Fibroblast of skin of right biceps (primary cell): ENCODE results near the gene KRT75.
A peak's percentile ranks its signal among the peaks of the same experiment; 100 is the strongest.

Source experiments
- DNase-seq: peaks from one replicate; pipeline ENCODE4 v3.0.0-alpha.2; 2013

Gene KRT75

GRCh38 chr12:52439420-52439819 lies 5.2 kb upstream of the KRT75 start:
- no peak for DNase-seq

DNA sequence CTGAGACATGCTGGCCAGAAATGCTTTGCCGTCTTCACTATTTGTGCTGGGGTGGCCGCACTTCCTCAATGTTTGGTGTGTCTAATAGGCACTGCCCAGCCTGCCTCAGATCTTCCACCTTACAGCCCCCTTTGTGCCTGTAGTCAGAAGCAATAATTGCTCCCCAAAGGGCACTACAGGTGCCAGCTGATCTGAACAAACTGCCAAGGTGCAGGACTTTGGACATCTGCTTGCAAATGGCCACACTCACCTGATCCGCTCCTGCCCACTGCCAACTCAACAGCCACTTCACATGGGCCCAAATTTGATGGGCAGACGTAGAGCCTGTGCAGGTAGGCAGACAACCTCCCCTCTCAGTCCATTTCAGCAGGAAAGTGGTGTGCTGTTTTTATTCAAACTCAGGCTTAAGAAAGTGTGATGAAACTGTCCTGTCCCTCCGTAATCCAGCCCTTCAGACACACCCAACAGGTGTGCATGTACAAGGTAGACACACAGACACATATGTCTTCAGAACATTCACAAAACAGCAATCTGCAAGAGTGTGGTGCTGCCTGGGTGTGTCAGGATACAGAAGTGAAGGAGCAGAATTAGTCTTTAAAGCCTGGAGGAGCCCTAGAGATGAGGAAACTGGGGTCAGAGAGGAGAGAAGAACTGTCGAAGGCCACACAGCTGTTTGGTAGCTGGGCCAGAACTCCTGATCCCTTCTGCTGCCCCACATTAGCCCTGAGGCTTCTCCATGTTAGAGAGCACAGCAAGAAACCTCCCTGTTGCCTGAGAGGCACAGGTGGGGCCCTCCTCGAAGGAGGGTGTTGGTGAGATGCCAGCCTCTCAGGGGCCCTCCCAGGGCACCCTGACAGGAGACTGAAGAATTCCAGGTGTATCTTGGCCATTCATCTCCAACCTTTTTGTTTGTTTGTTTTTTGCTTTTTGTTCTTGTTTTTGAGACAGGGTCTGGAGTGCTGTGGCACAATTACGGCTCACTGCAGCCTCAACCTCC lies 4.4 kb upstream of the KRT75 start:
- DNase-seq: no peak

GRCh38 chr12:52437508-52437907 lies 3.3 kb upstream of the KRT75 start:
- DNase-seq: no peak

DNA sequence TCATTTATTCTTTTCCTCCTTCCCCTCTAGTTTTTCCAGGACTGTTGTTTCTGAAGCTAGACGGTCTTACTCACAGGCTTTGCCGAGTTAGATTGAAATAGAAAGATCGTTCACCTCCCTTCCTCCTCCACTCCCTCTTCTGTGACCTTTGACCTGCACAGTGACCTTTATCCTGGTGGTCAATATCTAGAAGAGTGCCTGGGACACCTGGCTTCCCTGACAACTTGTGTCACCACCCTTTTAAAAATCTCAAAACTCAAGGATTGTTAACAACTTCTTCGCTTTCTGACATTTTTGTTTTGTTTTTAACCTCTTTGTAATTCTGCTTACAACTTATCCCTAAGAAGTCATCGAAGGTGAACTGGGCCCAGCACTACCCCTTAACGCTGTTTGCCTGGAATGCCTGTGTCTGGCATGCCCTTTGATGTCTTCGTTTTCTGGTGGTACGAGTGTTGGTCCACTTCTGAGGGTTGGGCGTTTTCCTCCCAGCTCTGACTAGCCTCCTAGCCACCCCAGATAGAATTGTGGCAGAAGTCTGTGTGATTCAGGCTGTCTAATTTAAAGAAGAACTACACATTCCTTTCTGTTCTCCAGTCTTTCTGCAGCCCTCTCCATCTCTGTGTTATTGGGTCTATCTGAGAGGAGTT lies 2.8 kb upstream of the KRT75 start:
- DNase-seq: no peak

GRCh38 chr12:52436000-52436827 lies 2.0 kb upstream of the KRT75 start:
- DNase-seq: peak; percentile 58

GRCh38 chr12:52435659-52435999 lies 1.5 kb upstream of the KRT75 start:
- DNase-seq: no peak

GRCh38 chr12:52434760-52435530 lies 774 bp upstream of the KRT75 start:
- DNase-seq: peak; percentile 55

DNA sequence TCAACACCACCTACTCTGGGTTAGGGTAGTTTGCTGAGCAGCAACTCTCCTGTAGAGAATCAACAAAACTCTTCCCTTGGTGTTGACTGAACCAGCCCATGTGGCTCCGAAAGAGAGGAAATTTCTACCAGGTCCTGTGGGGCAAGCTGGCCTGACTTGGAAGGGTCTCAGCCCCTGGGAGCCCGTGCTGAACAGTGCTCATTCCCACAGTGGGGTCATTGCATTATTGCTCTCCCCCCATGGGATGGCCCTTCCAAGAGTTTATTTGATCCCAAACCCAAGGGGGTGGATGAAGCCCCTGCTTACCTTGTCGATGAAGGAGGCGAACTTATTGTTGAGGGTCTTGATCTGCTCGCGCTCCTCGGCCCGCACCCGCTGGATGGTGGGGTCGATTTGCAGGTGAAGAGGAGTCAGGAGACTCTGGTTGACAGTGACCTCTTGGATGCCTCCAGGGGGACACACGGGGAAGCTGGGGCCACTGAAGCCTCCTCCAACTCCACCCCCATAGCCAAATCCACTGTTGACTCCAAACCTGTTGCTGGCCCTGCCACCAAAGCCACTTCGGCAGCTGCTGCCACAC lies 580 bp downstream of the KRT75 start:
- no peak for DNase-seq

- DNase-seq: no peak
Observed at GRCh38 chr12:52432559-52433207, 1.5 kb downstream of the KRT75 start.

GRCh38 chr12:52428121-52428520 lies 6.0 kb downstream of the KRT75 start:
- DNase-seq: no peak

DNA sequence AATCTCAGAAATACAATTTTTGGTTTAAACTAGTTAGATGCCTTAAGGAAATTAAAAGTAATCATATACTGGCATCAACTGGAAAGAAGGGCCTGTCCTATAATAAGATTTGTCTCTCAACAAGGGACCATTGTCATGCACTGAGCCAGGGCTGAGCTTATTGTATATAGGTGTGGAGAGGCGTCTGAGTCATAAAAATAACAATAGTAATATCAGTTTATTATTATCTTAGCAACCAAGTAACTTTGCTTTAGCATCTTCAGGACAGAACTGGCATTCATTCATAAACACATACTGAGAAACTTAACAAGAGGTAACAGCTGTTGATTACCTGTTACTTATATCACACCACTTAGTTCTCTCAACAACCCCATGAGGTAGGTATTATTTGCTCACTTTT lies 7.1 kb downstream of the KRT75 start:
- DNase-seq: no peak

DNA sequence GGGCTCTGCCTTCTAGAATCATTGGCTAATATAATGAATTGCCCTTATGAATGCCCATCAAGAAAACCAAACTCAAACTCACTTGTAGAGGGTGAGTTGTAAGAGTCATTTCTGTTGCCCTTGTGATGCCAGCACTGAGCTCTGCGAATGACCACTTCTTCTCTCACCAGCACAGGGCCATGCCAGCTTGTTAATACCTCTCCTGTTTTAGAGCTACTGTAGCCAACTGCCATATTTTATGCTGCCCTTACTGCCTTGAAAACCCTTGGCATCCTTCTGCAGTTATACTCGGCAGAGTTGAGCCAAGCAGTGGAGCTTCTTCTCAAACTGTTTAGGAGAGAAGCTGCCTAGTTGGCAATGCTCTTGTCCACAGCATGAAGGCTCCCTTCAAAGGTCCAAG lies 8.1 kb downstream of the KRT75 start:
- no peak for DNase-seq

DNA sequence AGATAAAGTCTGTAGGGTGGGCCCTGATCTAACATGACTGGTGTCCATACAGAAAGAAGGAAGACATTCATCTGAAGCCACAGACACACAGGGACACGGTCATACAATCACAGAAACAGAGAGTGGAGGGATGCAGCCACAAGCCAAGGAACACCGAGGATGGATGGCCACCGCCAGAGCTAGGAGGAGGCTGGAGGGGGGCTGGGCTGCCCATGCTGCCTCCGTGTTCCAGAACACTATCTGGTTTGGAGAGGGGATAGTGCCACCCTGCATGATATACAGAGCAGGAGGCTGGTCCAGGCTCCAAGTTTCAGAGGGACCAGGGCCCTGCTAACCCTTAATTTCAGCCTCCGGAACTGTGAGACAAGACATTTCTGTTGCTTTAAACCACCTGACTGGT lies 8.7 kb downstream of the KRT75 start:
- no peak for DNase-seq

DNA sequence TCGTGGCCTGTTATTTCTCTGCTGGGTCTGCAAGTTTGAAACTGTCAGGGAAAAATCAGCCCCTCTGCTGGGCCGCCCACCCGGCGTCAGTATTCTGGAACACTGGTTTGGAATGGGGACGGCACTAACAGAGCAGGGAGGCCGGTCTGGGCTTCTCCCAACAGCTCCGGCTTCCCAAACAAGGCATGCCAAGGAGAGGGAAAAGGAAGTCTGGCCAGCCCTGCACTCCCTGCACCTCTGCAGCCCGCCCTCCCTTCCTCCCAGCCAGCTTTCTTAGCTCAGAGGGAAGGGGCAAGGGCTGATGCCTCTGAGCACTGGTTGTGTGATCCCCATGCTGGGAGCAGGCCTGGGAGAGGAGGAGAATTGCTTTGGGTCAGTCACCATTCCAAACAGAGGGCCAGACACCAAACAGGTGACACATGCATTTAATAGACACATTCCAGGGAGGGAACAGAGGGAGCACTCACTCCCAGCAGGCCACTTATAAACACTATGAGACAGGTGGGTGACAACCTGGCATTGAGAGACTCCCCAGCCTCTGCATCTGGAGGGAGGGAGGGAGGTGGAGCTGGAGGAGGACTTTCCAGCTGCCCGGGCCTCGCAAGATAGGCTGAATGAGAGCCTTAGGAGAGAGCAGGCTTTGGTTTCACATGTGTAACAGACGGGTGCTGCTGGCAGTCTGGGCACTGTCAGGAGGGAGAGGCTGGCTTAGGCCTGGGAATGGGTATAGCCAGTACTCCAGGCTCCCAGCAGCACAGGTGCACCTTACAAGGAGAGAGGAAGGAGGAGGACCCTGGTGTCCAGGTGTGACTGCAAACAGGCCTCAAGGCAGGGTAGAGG lies 10.3 kb downstream of the KRT75 start:
- no peak for DNase-seq

- no peak for DNase-seq
Observed at GRCh38 chr12:52423035-52423434, 11.1 kb downstream of the KRT75 start.

- peak; percentile 52 for DNase-seq
Observed at GRCh38 chr12:52419656-52420055, 14.5 kb downstream of the KRT75 start.

- DNase-seq: no peak
Observed at GRCh38 chr12:52418576-52419110, 15.5 kb downstream of the KRT75 start.

DNA sequence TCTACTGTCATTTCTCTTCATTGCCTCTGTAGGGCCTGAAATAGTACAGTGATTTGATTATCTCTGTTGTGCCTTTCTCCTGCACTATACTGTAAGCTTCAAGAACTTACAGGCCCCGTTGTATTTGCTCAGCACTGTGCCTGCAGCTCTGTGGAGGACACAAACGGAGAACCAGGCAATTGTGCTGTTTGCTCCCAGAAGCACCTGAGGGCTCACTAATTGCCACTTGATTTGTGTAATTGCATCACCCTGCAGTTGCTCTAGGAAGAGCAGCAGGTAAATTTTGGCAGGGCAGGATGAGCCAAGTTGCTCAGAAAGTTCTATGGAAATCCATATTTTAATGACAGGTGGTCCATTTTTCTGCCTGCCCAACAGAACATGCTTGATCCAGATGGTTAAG lies 16.4 kb downstream of the KRT75 start:
- DNase-seq: no peak

GRCh38 chr12:52416795-52417194 lies 17.4 kb downstream of the KRT75 start:
- no peak for DNase-seq
